K562 (cell line): ENCODE results near the gene CCPG1. TPM values are rescaled to one million over a fixed set of nuclear protein-coding genes. Genes with fewer than 3 reads are reported as not detected.
A peak's percentile ranks its signal among the peaks of the same experiment; 100 is the strongest.
"Not testable (repeated sequence)": the region's sequence is repeated elsewhere in the genome, so short reads cannot be mapped to it uniquely, and the experiment has no call there.

Experiments
- ATAC-seq: fragments of 200-7000 bp; cut with Tn5 transposase; 3 replicates; pipeline ENCODE4 v1.9.1; 2020; ENCODE audit warnings: moderate library complexity
- BruUV-seq: library from RNA; stranded (reverse); fragments of 400-500 nt; replicated peaks from 2 replicates; lab custom pipeline; 2021; lab: Mats Ljungman, UMichigan
- CTCF ChIA-PET: fragments of 300-600 bp; formaldehyde crosslinking; extraction: SDS; loops from one replicate; lab custom pipeline; 2021; ENCODE audit warnings: low intra/inter-chr PET ratio; lab: Yijun Ruan, JAX
- POLR2A ChIA-PET: fragments of 300-600, 350-650 bp; sonication (Branson Sonifier 250); formaldehyde crosslinking; extraction: SDS; loops from one replicate; lab custom pipeline; 2021; ENCODE audit warnings: antibody characterized with exemption, inconsistent platforms; lab: Yijun Ruan, JAX
- DNase-seq, 4 experiments: peaks; one replicate each; pipeline versions ENCODE4 v3.0.0 to v3.0.0-alpha.2; 2011 to 2018; ENCODE audit warnings: low spot score in 3 of 4, mixed read lengths in 3 of 4; ENCODE audit errors: extremely low read depth in 1 of 4
- FAIRE-seq: peaks from 2 replicates; lab custom pipeline; 2011; peaks lifted over from hg19 to GRCh38; lab: Jason Lieb, UNC
- H2AFZ ChIP-seq: 2 replicates; pipeline ENCODE4 v1.6.0; 2011; ENCODE audit warnings: low read depth, low read length, control low read depth, inconsistent platforms
- H3K27ac ChIP-seq: fragments of 200-600 bp; 3 replicates; pipeline ENCODE4 v1.8.0; 2011; ENCODE audit warnings: low read depth, mild to moderate bottlenecking, control low read depth, inconsistent platforms, low read length, moderate library complexity, mixed read lengths; ENCODE audit errors: extremely low read depth
- H3K27me3 ChIP-seq, 2 experiments: fragments of 300-600 bp in 1 of 2; 2 replicates in 1 of 2; 3 replicates in 1 of 2; pipeline versions ENCODE4 v1.6.0 to v1.8.0; 2011; ENCODE audit warnings: inconsistent platforms in 2 of 2, low read length in 2 of 2, mild to moderate bottlenecking in 1 of 2, mixed read lengths in 1 of 2, moderate library complexity in 1 of 2; ENCODE audit not compliant: control insufficient read depth in 2 of 2, insufficient read depth in 2 of 2
- H3K36me3 ChIP-seq: fragments of 300-600 bp; 3 replicates; pipeline ENCODE4 v1.8.0; 2011; ENCODE audit warnings: mild to moderate bottlenecking, low read length, inconsistent platforms; ENCODE audit not compliant: control insufficient read depth, insufficient read depth
- H3K4me1 ChIP-seq, 2 experiments: fragments of 200-600 bp in 1 of 2; replicated peaks in 1 of 2; 2 replicates in 1 of 2; 3 replicates in 1 of 2; pipeline versions ENCODE4 v1.5.1 to v1.8.0; 2011; ENCODE audit warnings: inconsistent platforms in 2 of 2, low read length in 2 of 2, mild to moderate bottlenecking in 1 of 2, mixed read lengths in 1 of 2, moderate library complexity in 1 of 2; ENCODE audit not compliant: control insufficient read depth in 2 of 2, insufficient read depth in 2 of 2
- H3K4me2 ChIP-seq: 2 replicates; pipeline ENCODE4 v1.6.1; 2011; ENCODE audit warnings: low read length, control low read depth, inconsistent platforms, mixed read lengths; ENCODE audit not compliant: insufficient read depth
- H3K4me3 ChIP-seq: fragments of 200-600 bp; sonication (generic), shearing (Covaris generic); 2 replicates; pipeline ENCODE4 v1.5.1; 2016; ENCODE audit warnings: control low read depth, inconsistent platforms
- H3K79me2 ChIP-seq: fragments of 200-600 bp; 3 replicates; pipeline ENCODE4 v1.8.0; 2011; ENCODE audit warnings: low read length, inconsistent platforms; ENCODE audit not compliant: control insufficient read depth, insufficient read depth
- H3K9ac ChIP-seq, 2 experiments: 2 replicates each; pipeline versions ENCODE4 v1.6.0 to v1.6.1; 2011; ENCODE audit warnings: low read depth in 2 of 2, low read length in 2 of 2, control low read depth in 1 of 2, inconsistent platforms in 1 of 2, mild to moderate bottlenecking in 1 of 2, mixed read lengths in 1 of 2; ENCODE audit not compliant: insufficient read depth in 1 of 2
- H3K9me1 ChIP-seq: one replicate; pipeline ENCODE4 v1.6.0; 2011; ENCODE audit warnings: inconsistent platforms, mild to moderate bottlenecking, low read length, moderate library complexity; ENCODE audit not compliant: control insufficient read depth, insufficient read depth
- H3K9me3 ChIP-seq: replicated peaks from 2 replicates; pipeline ENCODE4 v1.5.1; 2011; ENCODE audit warnings: low read depth, low read length, inconsistent platforms; ENCODE audit not compliant: control insufficient read depth, insufficient read depth
- H4K20me1 ChIP-seq: replicated peaks from 2 replicates; pipeline ENCODE4 v1.6.1; 2011; ENCODE audit warnings: low read length, inconsistent platforms, mixed read lengths; ENCODE audit not compliant: control insufficient read depth, insufficient read depth
- BCOR ChIP-seq: fragments of 450-650 bp; IDR thresholded peaks from 2 replicates; pipeline ENCODE4 v1.6.1; 2016
- CEBPG ChIP-seq, 3 experiments: fragments of 200-800 bp in 1 of 3; sonication (Bioruptor generic) in 1 of 3; sonication (generic) in 1 of 3; formaldehyde crosslinking in 1 of 3; IDR thresholded peaks in 2 of 3; conservative IDR thresholded peaks in 1 of 3; 2 replicates each; pipeline versions ENCODE4 v1.6.1 to v1.8.0; 2016 to 2022; ENCODE audit warnings: missing compliant biosample characterization in 2 of 3, missing genetic modification characterization in 2 of 3, mild to moderate bottlenecking in 1 of 3, missing genetic modification reagents in 1 of 3
- WGBS: fragments of 100-300 bp; shearing (Covaris generic); methylation state at CpG from one replicate; pipeline ENCODE4 v1.1.6; 2016; ENCODE audit warnings: low coverage, mixed read lengths; ENCODE audit not compliant: insufficient coverage; ENCODE audit errors: missing lambda C conversion rate; 5-methylcytosine and 5-hydroxymethylcytosine counted together
- in situ Hi-C: fragments of 300-500 bp; cut with MboI; formaldehyde crosslinking; loops from 4 replicates; pipeline ENCODE4 v1.15.0; 2018; ENCODE audit warnings: inconsistent platforms, mixed read lengths
- intact Hi-C: fragments of 100-400 bp; cut with micrococcal nuclease; formaldehyde crosslinking; loops from 2 replicates; pipeline ENCODE4 v1.14.2; 2022
- polyA plus RNA-seq, 8 experiments: library from polyadenylated mRNA; depleted of rRNA in 4 of 8; stranded (reverse) in 5 of 8; unstranded in 3 of 8; fragments of >200 nt; fragmentation: Nextera tagmentation in 2 of 8; fragmentation: Illumina TruSeq in 1 of 8; extraction: Ambion mirVana in 2 of 8; extraction: Trizol in 1 of 8; gene quantifications; 2 replicates each; pipeline versions ENCODE4 v1.2.1 to v1.2.3, GENCODE V29; 2011 to 2014; ENCODE audit warnings: inconsistent platforms in 1 of 8, missing spikeins in 1 of 8
- total RNA-seq, 7 experiments: library from RNA; depleted of rRNA in 6 of 7; stranded (reverse); fragments of >200 nt in 6 of 7; fragmentation: Illumina TruSeq in 2 of 7; extraction: Trizol in 2 of 7; gene quantifications; 2 replicates each; pipeline versions ENCODE4 v1.2.1 to v1.2.3, GENCODE V29; 2011 to 2021; ENCODE audit warnings: low replicate concordance in 1 of 7

The CCPG1 gene
- total and polyA plus RNA-seq, 9 of the 15 experiments (the other 6 are each of a cell fraction or from before 2014, with no cell fraction given) = 33.0 to 54.9 (median 41.1) TPM

- H3K4me2 ChIP-seq, ATAC-seq, CTCF ChIA-PET, H3K9me1 ChIP-seq, H3K4me3 ChIP-seq, H3K79me2 ChIP-seq, H3K9ac ChIP-seq, FAIRE-seq, H2AFZ ChIP-seq, H3K27me3 ChIP-seq, H3K4me1 ChIP-seq, BruUV-seq, DNase-seq, intact Hi-C loops, H3K27ac ChIP-seq, H4K20me1 ChIP-seq, H3K9me3 ChIP-seq, H3K36me3 ChIP-seq, in situ Hi-C loops: not testable (repeated sequence)
- WGBS = 36% methylated on average over 6 of the region's 8 CpGs
- POLR2A ChIA-PET = interaction anchor here (1.0 kb wide), 1 partner anchor 10 kb away, joined by 5 read pairs; the partner anchor contains the start of genes CCPG1 and PIERCE2
Observed at GRCh38 chr15:55417678-55418077, 9.5 kb upstream of the CCPG1 start.

GRCh38 chr15:55408976-55409375, 817 bp upstream of the CCPG1 start:
- intact Hi-C loops = loop anchor here (1.0 to 5.0 kb wide), 2 partner anchors 26 to 172 kb away; no protein-coding TSS in a partner anchor
- peak; percentile 11; the same call in 1 of the 2 replicates for TF ChIP-seq BCOR
- ATAC-seq; H4K20me1 ChIP-seq; DNase-seq; BruUV-seq; in situ Hi-C loops; H3K27me3 ChIP-seq; FAIRE-seq; H3K9me1 ChIP-seq; H3K9me3 ChIP-seq; CTCF ChIA-PET; H3K36me3 ChIP-seq; TF ChIP-seq CEBPG (CRISPR knock-in tag; IDR thresholded peaks at IDR 0.05): not testable (repeated sequence)
- 0 out of 4 replicates have a peak, but pooled peaks of 1 of the 2 experiments have one; percentile 16 for TF ChIP-seq CEBPG (tag; conservative IDR thresholded peaks at IDR 0.05 in 1 of 2, IDR thresholded peaks at IDR 0.05 in 1 of 2)
- POLR2A ChIA-PET = interaction anchor here (0.6 to 3.5 kb wide), 6 partner anchors 9 to 214 kb away, joined by 3 to 21 read pairs (median 4); partner anchors contain the start of genes PIGB, PIGBOS1 and RSL24D1
- Histone ChIP-seq H3K79me2 (peaks cover 42% of the 10 kb centered on the region), H3K4me2 (peak overlapping the region; percentile 97), H3K4me3 (peak overlapping the region; percentile 69), H2AFZ (peak overlapping the region; percentile 92), H3K9ac (peak overlapping the region; percentile 71 to 82; a peak in 2 of 4 replicates), H3K27ac (peak overlapping the region; percentile 63), H3K4me1 (peaks cover 12 to 13% of the 10 kb centered on the region in 2 experiments)
- 47% methylated on average over 12 of the region's 14 CpGs for WGBS
